MM.1S (cell line): ENCODE data around the gene GSG1L2.

Experiments
- CTCF ChIP-seq: fragments of 300-600 bp; sonication (generic); IDR thresholded peaks from 2 replicates; pipeline ENCODE4 v1.5.1; 2016; ENCODE audit warnings: antibody characterized with exemption, low read length, mixed read lengths
- EZH2 ChIP-seq: fragments of 300-600 bp; sonication (generic); optimal IDR thresholded peaks from 2 replicates; pipeline ENCODE3; 2017; ENCODE audit warnings: low read depth, mild to moderate bottlenecking, antibody characterized with exemption, low read length, mixed read lengths
- EZH2phosphoT487 ChIP-seq: fragments of 300-600 bp; sonication (generic); IDR thresholded peaks from 2 replicates; pipeline ENCODE4 v1.6.1; 2018; ENCODE audit warnings: antibody characterized with exemption, low read length

- TF ChIP-seq CTCF (no peak), EZH2phosphoT487 (no peak), EZH2 (no peak)
These were observed 61.6 kb downstream of the GSG1L2 start for GRCh38 chr17:9760266-9760665.
